ENCODE measurements around the gene STK10.

STK10 gene

DNA sequence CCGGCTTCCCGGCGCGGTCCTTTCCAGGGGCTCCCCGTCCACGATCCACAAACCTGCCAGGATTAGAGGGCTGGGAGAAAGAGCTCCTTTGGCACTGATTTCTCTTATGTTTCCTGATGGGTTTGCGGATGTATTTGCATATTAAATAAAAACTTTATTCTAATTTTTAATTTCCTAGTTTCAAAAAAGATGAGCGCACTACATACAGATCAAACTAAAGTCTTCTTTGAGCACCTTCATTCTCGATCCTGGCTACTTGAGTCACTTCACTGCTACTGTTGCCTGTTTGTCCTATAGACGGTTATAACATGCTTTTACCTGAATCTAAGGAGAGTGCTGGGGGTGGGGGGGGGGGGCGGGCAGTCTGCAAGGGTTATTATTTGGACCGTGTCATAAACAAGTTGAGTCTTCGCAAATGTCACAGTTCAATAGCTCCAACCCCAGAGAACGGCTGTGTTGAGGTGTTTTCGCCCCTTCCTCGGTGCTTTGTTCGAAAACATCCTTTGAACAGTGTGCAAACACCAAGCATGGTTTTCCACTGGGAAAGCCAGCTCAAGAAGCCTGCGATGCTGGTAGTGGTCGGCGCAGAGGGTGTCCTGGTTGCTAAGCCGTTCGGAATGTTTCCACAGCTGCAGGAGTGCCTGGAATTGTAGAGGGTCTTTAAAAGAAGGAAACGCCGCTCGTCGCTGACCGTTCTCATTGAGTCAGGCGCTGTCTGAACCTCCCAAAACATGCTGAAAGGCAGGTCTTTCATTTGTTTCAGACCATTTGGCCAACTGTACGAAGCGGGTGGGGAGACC, 1.1 kb upstream of the STK10 start:
- no peak for DNase-seq

DNA sequence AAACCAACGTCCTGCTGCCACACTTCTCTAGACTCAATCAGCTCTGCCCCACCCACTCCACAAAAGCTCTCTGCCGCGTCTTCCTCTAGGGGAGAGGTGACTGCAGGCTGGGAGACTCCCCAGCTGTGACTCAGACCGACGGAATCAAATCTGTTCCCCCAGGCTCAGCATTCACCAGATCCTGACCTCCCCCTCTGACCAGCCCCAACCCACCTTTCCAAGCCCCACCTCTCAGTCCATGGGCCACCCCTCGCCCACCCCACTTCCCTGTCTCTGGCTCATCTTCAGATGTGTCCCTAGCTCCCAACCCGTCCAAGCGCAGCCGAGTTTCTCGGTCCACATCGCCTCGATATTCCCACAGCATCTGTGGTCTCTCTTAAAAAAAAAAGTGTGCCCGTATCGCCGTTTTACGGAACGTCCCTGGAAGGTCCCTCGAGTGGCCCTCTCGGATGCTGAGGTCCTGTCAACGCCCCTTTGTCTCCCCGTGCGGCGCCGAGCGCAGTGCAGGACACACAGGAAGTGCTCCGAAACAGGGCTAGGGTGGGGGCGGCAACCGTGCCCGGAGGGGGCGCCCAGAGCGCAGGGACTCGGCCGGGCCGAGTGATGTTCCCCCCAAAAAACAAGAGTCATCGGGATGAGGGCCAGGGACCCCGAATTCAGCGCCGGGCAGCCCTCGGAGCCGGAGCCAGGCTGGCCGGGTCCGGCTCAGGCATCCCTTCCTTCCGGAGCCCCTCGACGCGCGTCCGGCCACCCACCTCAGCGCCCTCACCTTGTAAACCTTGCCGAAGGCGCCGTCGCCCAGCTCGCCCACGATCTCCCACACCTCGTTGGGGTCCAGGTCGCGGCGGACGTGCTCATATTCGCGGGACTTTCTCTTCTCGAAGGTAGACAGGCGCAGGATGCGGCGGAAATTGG, 649 bp downstream of the STK10 start:
- peak; percentile 73 for DNase-seq

DNA sequence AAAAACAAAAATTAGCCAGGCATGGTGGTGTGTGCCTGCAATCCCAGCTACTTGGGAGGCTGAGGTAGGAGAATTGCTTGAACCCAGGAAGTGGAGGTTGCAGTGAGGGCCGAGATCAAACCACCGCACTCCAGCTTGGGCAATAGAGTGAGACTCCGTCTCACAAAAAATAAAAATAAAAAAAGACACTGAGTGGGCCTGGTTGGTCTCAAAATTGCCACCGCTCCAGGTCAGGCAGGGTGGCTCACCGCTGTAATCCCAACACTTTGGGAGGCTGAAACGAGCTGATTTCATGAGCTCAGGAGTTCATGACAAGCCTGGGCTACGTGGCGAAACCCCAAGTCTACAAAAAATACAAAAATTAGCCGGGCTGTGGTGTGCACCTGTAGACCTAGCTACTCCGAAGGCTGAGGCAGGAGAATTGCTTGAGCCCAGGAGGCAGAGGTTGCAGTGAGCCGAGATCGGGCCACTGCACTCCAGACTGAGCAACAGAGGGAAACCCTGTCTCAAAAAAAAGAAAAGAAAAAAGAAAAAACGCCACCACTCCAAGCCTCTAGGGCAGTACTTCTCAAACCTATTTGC, 1.8 kb downstream of the STK10 start:
- DNase-seq: no peak

DNA sequence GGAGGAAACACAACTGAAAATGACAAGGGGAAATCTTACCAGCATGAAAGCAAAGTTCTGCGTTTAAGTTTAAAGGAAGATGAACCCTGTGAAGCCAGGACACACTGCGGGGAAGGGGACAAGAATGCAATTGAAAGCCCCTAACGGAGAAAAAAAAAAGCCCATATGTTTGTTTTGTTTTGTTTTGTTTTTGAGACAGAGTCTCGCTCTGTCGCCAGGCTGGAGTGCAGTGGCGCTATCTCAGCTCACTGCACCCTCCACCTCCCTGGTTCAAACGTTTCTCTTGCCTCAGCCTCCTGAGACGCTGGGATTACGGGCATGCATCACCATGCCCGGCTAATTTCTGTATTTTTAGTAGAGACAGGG, 2.9 kb downstream of the STK10 start:
- DNase-seq: no peak

DNA sequence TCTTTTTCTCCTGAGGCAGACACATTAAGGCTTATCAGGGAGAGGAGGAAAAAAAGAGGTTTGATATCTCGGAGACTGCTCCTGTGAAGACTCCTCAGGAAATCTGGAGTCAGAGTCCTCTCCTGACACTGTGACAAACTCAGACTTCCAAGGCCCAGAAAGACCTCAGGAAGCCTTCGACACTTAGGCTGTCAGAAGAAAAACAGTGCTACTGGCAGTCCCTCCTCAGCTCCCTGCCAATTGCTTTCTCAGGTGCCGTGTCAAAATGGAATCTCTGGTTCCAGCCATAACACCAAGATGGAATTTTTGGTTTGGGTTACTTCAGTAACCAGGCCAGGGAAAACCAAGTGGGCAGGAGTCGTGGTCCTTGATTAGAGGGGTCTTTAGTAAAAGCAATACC, 4.1 kb downstream of the STK10 start:
- no peak for DNase-seq

DNA sequence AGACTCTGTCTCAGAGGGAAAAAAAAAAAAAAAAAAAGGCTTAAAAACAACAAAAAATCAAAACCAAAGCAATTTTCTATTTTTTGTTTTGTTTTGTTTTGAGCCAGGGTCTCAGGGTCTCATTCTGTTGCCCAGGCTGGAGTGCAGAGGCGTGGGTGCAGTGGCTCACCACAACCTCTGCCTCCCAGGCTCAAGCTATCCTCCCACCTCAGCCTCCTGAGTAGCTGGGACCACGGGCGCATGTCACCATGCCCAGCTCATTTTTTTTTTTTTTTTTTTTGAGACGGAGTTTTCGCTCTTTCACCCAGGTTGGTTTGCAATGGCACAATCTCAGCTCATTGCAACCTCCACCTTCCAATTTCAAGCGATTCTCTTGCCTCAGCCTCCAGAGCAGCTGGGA, 5.7 kb downstream of the STK10 start:
- no peak for DNase-seq

DNA sequence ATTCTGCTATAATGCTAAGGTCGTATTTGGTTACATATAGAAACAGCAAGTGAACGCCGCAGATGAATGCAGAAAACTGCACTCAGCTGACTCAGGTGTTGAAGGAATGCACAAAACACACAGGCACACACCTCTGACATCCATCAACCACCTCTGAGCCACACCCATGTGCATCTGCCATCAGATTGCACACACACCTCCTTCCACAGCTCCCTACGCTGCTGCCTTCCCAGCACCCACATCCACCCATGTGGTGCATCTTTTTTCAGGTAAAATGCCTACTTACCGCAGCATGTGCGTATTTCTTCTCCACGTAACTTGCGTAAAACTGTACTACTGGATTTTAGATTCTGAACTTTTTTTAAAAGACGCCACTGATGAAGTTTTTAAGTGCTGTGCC, 7.1 kb downstream of the STK10 start:
- no peak for DNase-seq

DNA sequence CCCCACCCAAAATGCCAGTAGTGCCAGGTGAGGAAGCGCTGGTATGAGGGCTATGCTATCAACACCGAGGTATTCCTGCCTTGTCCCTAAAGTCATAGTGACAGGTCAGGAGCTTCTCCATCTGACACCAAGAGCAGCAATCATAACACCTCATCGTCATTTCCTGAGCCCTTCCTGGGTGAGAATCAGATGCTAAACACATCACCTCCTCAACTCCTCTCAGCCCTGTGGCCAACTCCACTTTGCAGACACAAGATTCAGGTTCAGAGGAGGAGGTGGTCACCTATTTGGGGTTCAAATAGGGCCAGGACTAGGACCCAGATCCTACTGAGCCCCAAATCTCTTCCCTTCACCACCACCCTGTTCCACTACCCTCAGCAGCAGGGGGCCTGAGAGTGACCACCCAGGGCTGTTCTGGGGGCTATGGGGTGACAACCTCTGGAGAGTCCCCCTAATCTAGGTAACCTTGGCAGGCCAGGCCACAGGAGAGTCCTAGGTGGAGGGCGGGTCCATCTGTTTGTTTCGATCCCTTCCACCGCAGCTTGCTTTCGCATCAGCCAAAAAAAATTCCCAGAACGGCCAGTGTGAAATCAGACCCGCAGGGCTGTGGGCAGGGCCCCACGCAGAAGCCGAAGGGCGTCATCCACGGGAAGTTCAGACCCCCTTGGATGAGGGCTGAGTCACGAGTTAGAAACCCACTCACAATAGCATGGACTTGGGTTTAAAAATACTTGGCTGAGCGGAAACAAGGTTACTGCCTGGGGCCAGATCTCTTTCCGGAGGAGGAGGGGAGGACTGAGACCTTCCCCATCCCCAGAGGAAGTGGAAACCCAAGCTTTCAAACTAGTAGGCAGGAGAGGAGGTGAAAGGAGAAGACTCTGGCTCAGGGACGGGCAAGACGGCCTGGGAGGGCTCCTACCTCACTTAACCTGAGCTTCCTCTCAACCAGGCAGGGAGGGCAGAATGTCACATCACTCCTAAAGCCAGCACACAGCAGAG, 8.7 kb downstream of the STK10 start:
- DNase-seq: peak; percentile 46

DNA sequence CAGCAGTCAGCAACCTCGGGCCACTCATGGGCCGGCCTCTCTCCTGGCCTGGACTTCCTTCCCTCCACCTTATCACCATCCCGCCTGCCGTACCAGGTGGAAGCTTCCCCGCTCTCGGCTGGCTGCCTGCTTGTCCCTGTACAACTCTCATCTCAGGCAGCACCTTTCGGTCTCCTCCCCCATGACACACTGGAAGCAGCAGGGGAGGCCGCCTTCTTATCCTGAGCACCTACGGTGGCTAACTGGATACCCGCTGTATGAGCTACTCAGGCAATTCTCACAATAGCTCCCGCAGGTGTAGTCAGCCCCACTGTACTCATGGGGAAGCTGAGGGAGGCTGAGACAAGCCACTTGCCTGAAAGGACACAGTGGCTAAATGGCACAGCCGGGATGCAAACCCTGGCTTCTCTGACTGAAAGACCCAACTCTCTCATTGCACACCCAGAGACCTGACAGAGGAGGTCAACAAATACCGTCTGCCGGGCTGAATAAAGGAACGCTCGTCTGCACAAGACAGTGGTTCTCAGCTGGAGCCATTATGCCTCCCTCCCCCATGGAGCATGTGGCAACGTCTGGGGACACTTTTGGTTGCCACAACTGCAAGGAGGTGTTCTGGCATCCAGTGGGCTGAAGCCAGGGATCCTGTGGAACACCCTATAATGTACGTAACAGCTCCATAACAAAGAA, 9.6 kb downstream of the STK10 start:
- peak; percentile 50 for DNase-seq

DNA sequence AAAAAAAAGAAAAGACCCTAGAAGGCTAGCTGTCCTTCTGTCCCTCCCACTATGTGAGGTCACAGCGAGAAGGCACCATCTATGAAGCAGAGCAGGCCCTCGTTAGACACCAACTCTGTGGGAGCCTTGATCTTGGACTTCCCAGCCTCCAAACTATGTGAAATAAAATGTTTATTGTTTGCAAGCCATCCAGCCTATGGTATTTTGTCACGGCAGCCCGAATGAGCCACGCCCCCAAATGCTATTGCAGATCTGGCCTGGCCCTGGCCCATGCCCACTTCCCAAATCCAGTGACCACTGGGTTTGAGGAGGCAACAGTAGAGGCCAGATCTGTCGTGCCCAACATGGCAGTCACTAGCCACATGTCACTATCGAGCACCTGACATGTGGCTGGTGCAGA, 10.8 kb downstream of the STK10 start:
- DNase-seq: no peak

DNA sequence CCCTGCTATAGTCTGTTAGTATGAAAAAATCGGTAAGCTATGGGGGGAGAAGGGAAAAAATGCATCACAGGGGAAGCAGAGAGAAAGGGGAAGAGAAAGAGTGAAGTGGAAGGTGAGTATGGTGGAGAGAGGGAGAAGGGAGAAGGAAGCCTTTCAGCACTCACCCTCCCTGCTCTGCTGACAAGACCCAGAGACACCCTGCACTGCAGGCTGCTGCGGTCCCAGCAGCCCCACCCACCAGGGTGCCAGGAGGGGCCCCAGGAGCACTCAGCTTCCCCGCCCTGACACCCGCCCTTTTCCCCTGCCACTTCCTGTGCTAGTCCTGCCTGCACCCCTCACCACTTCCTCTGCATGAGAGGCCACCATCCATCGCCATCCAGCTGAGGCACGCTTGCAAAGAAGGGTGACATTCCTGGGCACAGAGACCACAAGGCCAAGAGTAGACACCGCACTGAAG, 12.7 kb downstream of the STK10 start:
- DNase-seq: peak; percentile 92

DNA sequence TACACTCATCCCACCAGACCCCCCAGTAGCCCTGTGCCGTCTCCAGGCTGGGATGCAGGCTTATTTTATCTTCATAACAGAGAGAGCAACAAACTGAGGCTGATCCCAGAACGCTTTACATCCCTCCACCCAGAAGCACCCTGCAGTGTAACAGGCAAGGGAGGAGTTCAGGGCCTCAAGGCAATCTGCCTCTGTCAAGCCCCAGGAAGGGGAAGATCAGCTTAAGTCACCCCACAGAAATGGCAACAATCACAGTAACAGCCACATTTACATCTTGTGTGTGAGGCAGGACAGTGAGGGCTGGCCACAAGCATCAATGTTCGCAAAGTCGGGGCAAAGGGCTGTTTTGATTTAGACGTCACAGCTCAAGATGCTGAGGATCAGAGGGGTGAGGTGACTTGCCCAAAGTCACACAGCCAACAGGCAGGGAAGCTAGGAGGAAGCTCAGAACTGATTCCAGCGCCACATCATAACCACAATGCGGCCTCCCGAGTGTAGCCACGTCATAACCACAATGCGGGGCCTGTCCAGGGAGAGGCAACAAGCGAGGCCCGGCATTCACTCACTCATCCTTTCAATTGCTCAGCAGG, 14.4 kb downstream of the STK10 start:
- peak; percentile 90 for DNase-seq

DNA sequence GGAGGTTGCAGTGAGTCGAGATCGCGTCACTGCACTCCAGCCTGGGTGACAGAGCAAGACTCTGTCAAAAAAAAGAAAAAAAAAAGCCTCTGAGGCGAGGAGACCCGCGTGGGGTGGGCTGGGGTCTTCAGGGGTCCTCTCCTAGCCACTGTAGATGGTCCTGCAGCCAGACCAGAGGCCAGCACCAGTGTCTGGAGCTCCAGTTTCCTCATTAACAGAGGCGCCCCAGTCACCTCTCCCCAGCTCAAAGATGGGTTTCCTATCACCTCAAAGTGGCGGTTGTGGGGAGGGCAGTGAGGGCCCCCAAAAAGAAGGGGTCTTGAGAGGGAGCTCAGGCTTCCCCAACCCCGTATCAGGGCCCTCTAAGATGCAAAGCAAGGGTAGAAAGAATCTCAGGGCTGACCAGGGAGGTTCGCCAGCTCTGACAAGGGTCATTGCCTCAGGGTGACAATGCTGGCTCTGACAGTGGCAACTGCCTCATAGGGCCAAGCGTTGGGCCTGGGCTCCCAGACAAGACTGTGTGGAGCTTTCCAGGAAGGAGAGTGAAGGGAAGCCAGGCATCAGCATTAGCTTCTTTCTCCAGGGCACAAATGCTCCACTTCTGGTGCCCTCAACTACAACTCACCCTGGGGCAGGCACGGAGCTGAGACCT, 15.0 kb downstream of the STK10 start:
- no peak for DNase-seq

DNA sequence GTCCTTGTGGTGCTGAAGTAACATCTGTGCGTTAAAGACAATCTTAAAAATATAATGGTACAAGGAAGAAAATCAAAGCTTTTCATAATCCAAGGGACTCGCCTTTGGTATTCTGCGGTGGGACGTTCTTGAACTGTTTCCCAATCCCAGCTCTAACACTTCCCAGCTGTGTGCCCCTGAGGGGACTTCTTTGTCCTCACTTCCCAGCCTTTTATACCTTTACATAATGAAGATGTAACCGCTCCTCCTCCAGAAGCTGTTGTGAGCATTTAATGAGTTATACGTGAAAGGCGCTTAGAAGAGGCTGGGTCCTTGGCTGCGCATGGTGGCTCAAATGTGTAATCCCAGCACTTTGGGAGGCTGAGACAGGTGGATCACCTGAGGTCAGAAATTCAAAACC, 16.9 kb downstream of the STK10 start:
- DNase-seq: no peak

DNA sequence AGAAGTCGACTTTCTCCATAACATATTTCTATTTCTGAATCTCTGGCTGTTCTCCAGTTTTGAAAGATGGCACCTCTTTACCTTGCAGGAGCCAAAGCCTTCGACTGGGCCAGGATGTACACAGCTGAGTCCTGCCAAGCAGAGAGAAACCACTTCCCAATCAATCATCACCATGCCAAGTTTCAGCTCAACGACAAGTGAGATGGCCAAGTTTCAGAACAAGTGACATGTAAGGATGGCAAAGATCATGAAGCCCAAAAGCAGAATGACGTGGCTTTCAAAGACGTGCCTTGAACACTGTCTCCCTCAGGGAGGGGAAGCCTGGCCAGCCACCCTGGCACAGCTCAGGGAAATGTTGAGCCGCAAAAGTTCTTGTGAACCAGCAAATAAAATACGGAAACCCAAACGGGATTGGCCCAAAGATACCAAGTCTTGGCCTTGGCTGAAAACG, 17.7 kb downstream of the STK10 start:
- no peak for DNase-seq

DNA sequence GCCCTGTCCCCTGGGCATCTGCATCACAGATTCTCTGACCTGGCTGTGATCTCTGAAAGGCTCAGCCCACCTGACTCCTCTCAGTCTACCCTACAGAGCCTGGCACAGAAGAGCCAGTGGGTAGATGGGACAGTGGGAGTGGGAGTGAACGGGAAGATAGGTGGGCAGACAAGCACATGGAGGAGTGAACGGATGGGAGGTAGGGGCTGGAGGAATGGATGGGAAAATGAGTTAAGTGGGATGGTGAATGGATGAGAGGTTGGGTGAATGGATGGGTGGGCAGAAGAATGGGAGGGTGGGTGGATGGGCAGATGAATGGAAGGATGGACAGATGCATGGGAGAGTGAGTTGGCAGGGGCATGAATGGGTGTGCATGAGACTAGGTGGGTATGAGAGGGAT, 18.8 kb downstream of the STK10 start:
- DNase-seq: no peak

DNA sequence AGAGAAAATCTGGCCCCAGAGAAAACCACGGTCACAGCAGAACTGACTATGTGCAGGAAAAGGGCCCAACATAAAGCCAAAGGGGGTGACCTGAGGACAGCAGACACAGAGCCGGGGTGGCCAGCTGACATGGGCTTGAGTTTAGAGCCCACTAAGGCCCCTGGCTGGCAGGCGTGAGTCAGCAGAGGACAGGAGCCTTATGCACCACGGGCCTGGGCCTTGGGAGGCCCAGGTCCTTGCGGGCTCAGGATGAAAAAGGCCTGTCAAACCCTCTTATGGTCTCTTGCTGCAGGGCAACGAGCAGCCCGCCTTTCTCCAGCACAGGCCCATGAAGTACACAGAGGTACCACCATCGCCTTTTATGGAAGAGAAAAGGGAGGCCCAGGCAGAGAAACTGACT, 19.7 kb downstream of the STK10 start:
- no peak for DNase-seq

DNA sequence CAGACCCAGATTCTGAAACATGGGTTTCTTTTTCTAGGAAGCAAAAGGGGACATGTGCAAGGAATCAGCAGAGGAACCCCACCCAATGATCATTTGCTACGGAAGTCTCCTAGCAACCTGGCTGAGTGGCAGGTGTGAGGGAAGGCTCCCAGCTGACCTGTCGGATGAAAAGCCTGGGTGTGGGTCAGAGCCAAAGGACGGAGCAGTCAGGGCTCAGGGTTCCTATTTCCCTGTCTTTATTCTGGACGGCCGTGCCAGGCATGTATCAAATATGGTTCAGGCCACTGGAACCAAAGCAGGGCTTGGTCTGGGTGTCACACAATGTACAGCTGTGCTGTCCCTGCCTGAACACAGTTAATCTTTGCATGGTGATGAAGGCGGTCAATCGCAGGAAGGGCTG, 20.1 kb downstream of the STK10 start:
- no peak for DNase-seq

DNA sequence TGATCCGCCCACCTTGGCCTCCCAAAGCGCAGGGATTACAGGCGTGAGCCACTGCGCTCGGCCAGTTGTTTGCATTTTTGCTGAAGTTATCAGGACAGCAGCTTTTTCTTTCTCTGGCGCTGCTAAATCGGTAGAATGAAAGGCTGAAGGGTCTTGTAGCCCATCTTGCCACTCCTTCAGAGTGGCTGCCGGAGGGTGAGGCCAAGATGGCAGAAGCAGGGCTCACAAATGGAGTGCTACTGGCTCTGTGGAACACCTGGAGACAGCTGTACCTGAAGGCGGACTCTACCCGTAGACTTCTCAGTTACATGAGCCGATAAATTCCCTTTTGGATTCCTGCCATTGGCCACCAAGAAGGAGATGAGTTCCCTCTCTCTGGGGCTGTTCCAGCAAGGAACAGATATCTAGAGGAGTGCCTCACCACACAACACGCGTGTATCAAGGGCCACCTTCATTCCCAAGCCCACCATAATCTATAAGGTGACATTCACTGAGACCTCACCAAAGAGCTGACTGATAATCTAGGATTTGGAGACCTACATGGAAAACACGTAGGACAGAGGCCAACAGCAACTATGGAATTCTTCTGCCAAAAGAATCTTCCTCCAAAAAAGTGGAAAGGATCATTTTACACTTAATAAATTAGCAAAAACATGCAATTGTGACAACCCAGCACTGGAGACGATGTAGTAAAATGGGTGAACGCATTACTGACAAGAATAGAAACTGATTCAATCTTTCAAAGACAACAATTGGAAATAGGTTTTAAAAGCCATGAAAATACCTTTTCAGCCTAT, 21.8 kb downstream of the STK10 start:
- no peak for DNase-seq

DNA sequence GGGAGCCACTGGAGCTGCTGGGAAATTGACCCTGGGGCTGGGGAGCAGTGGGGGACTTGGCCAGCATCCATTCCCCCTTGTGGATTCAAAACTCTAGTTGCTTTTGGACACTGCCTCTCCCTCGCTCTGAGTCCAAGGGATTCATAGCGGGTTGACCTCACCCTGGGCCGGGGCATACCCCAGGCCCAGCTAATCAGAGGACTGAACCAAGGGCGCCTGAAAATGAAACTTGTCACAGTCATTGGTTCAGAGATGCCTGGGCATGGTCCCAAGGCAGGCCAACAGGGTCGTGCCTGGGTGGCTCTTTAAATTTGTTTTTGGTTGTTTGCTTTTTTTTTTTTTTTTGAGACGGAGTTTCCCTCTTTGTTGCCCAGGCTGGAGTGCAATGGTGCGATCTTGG, 22.6 kb downstream of the STK10 start:
- no peak for DNase-seq

All from stimulated activated CD4-positive, alpha-beta T cell treated with anti-CD3 and anti-CD28 coated beads, Interleukin-1b, Interleukin-23, amount 100 ng/mL, for 48 hours (primary cell).